Inferior parietal cortex (tissue), 1 donor: Measurements from ENCODE around the gene SBK3.
"Not testable (repeated sequence)": the region's sequence is repeated elsewhere in the genome, so short reads cannot be mapped to it uniquely, and the experiment has no call there.

Experiments used
- DNase-seq: peaks from one replicate; pipeline ENCODE4 v3.0.0-alpha.2; 2016; ENCODE audit errors: extremely low spot score

SBK3 gene

GRCh38 chr19:55540619-55541018 is 4.7 kb downstream of the SBK3 start:
- DNase-seq = no peak

- no peak for DNase-seq
These were observed 6.0 kb downstream of the SBK3 start for GRCh38 chr19:55539090-55539984.

GRCh38 chr19:55538132-55538531 is 7.2 kb downstream of the SBK3 start:
- DNase-seq = no peak

- DNase-seq = no peak
These were observed 7.6 kb downstream of the SBK3 start for GRCh38 chr19:55537741-55538111.

- DNase-seq = no peak
These were observed 8.2 kb downstream of the SBK3 start, which contains the start of gene SBK2 for GRCh38 chr19:55536951-55537740. TSS of gene SBK2 (minus strand) at chr19:55537133. CDS start at chr19:55536294, 839 bp downstream.

- DNase-seq = no peak
These were observed 9.0 kb downstream of the SBK3 start for GRCh38 chr19:55536366-55536765.

GRCh38 chr19:55535965-55536350 is 9.4 kb downstream of the SBK3 start:
- no peak for DNase-seq

GRCh38 chr19:55535173-55535964 is 10.0 kb downstream of the SBK3 start:
- no peak for DNase-seq

GRCh38 chr19:55534280-55534679 is 11.1 kb downstream of the SBK3 start:
- DNase-seq = not testable (repeated sequence)

GRCh38 chr19:55530996-55531395 is 14.3 kb downstream of the SBK3 start:
- no peak for DNase-seq

- no peak for DNase-seq
These were observed 15.6 kb downstream of the SBK3 start for GRCh38 chr19:55529636-55530234.

GRCh38 chr19:55528030-55528803 is 17.1 kb downstream of the SBK3 start:
- no peak for DNase-seq

- no peak for DNase-seq
These were observed 17.9 kb downstream of the SBK3 start for GRCh38 chr19:55527197-55528029.

GRCh38 chr19:55526216-55527196 is 18.8 kb downstream of the SBK3 start:
- DNase-seq = no peak

- DNase-seq = no peak
These were observed 19.8 kb downstream of the SBK3 start for GRCh38 chr19:55525289-55526101.

- no peak for DNase-seq
These were observed 24.6 kb downstream of the SBK3 start for GRCh38 chr19:55520691-55521292.
